ENCODE results near the gene TYW5. TPM values are rescaled to one million over a fixed set of nuclear protein-coding genes. Genes with fewer than 3 reads are reported as not detected.

The TYW5 gene
- total and polyA plus RNA-seq, 2 of the 13 experiments (the other 11 are each of a cell fraction or from before 2014, with no cell fraction given): 8.3 to 14.6 TPM

GRCh38 chr2:199911052-199911876 lies 44.0 kb downstream of the TYW5 start, which contains the start of gene C2orf69 (continued):
- TF ChIP-seq EP300 (IDR thresholded peaks at IDR 0.05; ENCODE audit: low read depth in 2 of 2, low read length in 2 of 2) (no peak; a peak in 1 of 4 replicates), EP300 (CRISPR knock-in tag; IDR thresholded peaks at IDR 0.05; ENCODE audit: borderline replicate concordance) (no peak), SSRP1 (CRISPR knock-in tag; IDR thresholded peaks at IDR 0.05) (no peak; the same call in 1 of the 2 replicates), CHCHD3 (CRISPR knock-in tag; IDR thresholded peaks at IDR 0.05) (0 out of 2 replicates have a peak, but pooled peaks have one; percentile 68), FUBP1 (CRISPR knock-in tag; IDR thresholded peaks at IDR 0.05; ENCODE audit: borderline replicate concordance) (no peak), TFDP1 (CRISPR knock-in tag; IDR thresholded peaks at IDR 0.05; ENCODE audit: borderline replicate concordance) (peak; percentile 98), ZNF280B (CRISPR knock-in tag; IDR thresholded peaks at IDR 0.05; ENCODE audit: borderline replicate concordance) (peak; percentile 78), CEBPG (CRISPR knock-in tag; IDR thresholded peaks at IDR 0.05) (peak; percentile 46), ZNF576 (CRISPR knock-in tag; IDR thresholded peaks at IDR 0.05) (peak; percentile 83; the same call in 1 of the 2 replicates), ATF7-NPFF (CRISPR knock-in tag; IDR thresholded peaks at IDR 0.05; ENCODE audit: low read depth) (peak; percentile 95), CENPBD1 (CRISPR knock-in tag; IDR thresholded peaks at IDR 0.05; ENCODE audit: borderline replicate concordance, low read depth) (no peak), ZNF605 (CRISPR knock-in tag; IDR thresholded peaks at IDR 0.05) (no peak; the same call in none of the 2 replicates), ZNF691 (CRISPR knock-in tag; IDR thresholded peaks at IDR 0.05; ENCODE audit: borderline replicate concordance, low read depth) (0 out of 2 replicates have a peak, but pooled peaks have one; percentile 20), ZZZ3 (CRISPR knock-in tag; IDR thresholded peaks at IDR 0.05; ENCODE audit: borderline replicate concordance) (no peak), GABPA (IDR thresholded peaks at IDR 0.05; ENCODE audit: low read depth, low read length) (no peak), GABPA (CRISPR knock-in tag; IDR thresholded peaks at IDR 0.05; ENCODE audit: low read depth) (peak; percentile 48), ZFP36 (IDR thresholded peaks at IDR 0.05; ENCODE audit: borderline replicate concordance, low read depth, low read length, partially characterized antibody) (no peak), MED8 (CRISPR knock-in tag; IDR thresholded peaks at IDR 0.05; ENCODE audit: insufficient replicate concordance) (peak; percentile 82), SIX4 (CRISPR knock-in tag; IDR thresholded peaks at IDR 0.05) (no peak; the same call in 1 of the 2 replicates), ATF2 (CRISPR knock-in tag; IDR thresholded peaks at IDR 0.05) (peak; percentile 53; the same call in 1 of the 2 replicates)
